Ishikawa (cell line): Measurements from ENCODE around the gene FURIN.

Experiments
- CEBPB ChIP-seq: IDR thresholded peaks from 2 replicates; pipeline ENCODE4 v1.6.1; 2012
- EGR1 ChIP-seq: IDR thresholded peaks from 2 replicates; pipeline ENCODE4 v1.6.1; 2012
- EP300 ChIP-seq: IDR thresholded peaks from 2 replicates; pipeline ENCODE4 v1.6.1; 2012; ENCODE audit warnings: borderline replicate concordance
- NFIC ChIP-seq: IDR thresholded peaks from 2 replicates; pipeline ENCODE4 v1.6.1; 2012
- REST ChIP-seq: IDR thresholded peaks from 2 replicates; pipeline ENCODE4 v1.6.1; 2012; ENCODE audit warnings: low read depth, mild to moderate bottlenecking
- TAF1 ChIP-seq: IDR thresholded peaks from 2 replicates; pipeline ENCODE4 v1.6.1; 2012; ENCODE audit warnings: low read depth, mild to moderate bottlenecking
- TCF12 ChIP-seq: IDR thresholded peaks from 2 replicates; pipeline ENCODE4 v1.6.1; 2012; ENCODE audit warnings: low read depth
- YY1 ChIP-seq: IDR thresholded peaks from 2 replicates; pipeline ENCODE4 v1.6.1; 2012; ENCODE audit warnings: low read depth

GRCh38 chr15:90868261-90868689, at the start of gene FURIN:
- no peak for TF ChIP-seq NFIC
- no peak for TF ChIP-seq CEBPB
- TF ChIP-seq EP300 = no peak
- no peak for TF ChIP-seq TAF1
- TF ChIP-seq REST = no peak
- 0 out of 2 replicates have a peak, but pooled peaks have one; percentile 6 for TF ChIP-seq EGR1
- TF ChIP-seq YY1 = no peak
- no peak for TF ChIP-seq TCF12
